ENCODE data around the gene AMER2. TPM values are rescaled to one million over a fixed set of nuclear protein-coding genes. Genes with fewer than 3 reads are reported as not detected.

Gene AMER2
- total and polyA plus RNA-seq, 2 donors from 2014 or later: 0.06 TPM; not detected in 1

GRCh38 chr13:25137788-25138115, 34.3 kb downstream of the AMER2 start:
- no peak overlapping the region for H3K9ac ChIP-seq (ENCODE audit: low read length in 3 of 3)
- H3K36me3 ChIP-seq (ENCODE audit: control insufficient read depth in 2 of 3, insufficient read depth in 3 of 3, low read length in 3 of 3): no peaks in the 10 kb centered on the region
- FAIRE-seq: no peak
- no peak overlapping the region for H3K4me3 ChIP-seq (ENCODE audit: low read length in 3 of 3)
- no peak for DNase-seq
- H3K4me1 ChIP-seq (ENCODE audit: control insufficient read depth in 2 of 3, insufficient read depth in 2 of 3, low read depth in 1 of 3, low read length in 3 of 3): no peaks in the 10 kb centered on the region
- intact Hi-C loops (cut with DNase I): no loop called here
- TF ChIP-seq CTCF (IDR thresholded peaks at IDR 0.05; ENCODE audit: borderline replicate concordance, extremely low read depth, insufficient read depth): no peak
- no peak overlapping the region for H3K27ac ChIP-seq (ENCODE audit: low read depth in 2 of 2, low read length in 2 of 2)
- no peaks in the 10 kb centered on the region for H3K27me3 ChIP-seq (ENCODE audit: control insufficient read depth, insufficient read depth, low read length)
- no peaks in the 10 kb centered on the region for H3K9me3 ChIP-seq (ENCODE audit: control insufficient read depth in 2 of 3, insufficient read depth in 1 of 3, low read length in 3 of 3)

- H3K4me3 ChIP-seq (ENCODE audit: low read length in 3 of 3): no peak overlapping the region
- DNase-seq (no peak), FAIRE-seq (no peak)
- H3K9me3 ChIP-seq (ENCODE audit: control insufficient read depth in 2 of 3, insufficient read depth in 1 of 3, low read length in 3 of 3): no peaks in the 10 kb centered on the region
- TF ChIP-seq CTCF (IDR thresholded peaks at IDR 0.05; ENCODE audit: borderline replicate concordance, extremely low read depth, insufficient read depth): no peak
- no peaks in the 10 kb centered on the region for H3K4me1 ChIP-seq (ENCODE audit: control insufficient read depth in 2 of 3, insufficient read depth in 2 of 3, low read depth in 1 of 3, low read length in 3 of 3)
- no peaks in the 10 kb centered on the region for H3K27me3 ChIP-seq (ENCODE audit: control insufficient read depth, insufficient read depth, low read length)
- no peaks in the 10 kb centered on the region for H3K36me3 ChIP-seq (ENCODE audit: control insufficient read depth in 2 of 3, insufficient read depth in 3 of 3, low read length in 3 of 3)
- intact Hi-C loops (cut with DNase I): no loop called here
- no peak overlapping the region for H3K27ac ChIP-seq (ENCODE audit: low read depth in 2 of 2, low read length in 2 of 2)
- H3K9ac ChIP-seq (ENCODE audit: low read length in 3 of 3): no peak overlapping the region
Observed at GRCh38 chr13:25136880-25137787, 35.0 kb downstream of the AMER2 start.

GRCh38 chr13:25135896-25136295, 36.2 kb downstream of the AMER2 start:
- DNase-seq (no peak), FAIRE-seq (no peak)
- intact Hi-C loops (cut with DNase I): no loop called here

More at GRCh38 chr13:25135896-25136295, 36.2 kb downstream of the AMER2 start:
- Histone ChIP-seq H3K4me1 (ENCODE audit: control insufficient read depth in 2 of 3, insufficient read depth in 2 of 3, low read depth in 1 of 3, low read length in 3 of 3) (no peaks in the 10 kb centered on the region), H3K9ac (ENCODE audit: low read length in 3 of 3) (no peak overlapping the region), H3K27me3 (ENCODE audit: control insufficient read depth, insufficient read depth, low read length) (no peaks in the 10 kb centered on the region), H3K4me3 (ENCODE audit: low read length in 3 of 3) (no peak overlapping the region), H3K9me3 (ENCODE audit: control insufficient read depth in 2 of 3, insufficient read depth in 1 of 3, low read length in 3 of 3) (no peaks in the 10 kb centered on the region), H3K27ac (ENCODE audit: low read depth in 2 of 2, low read length in 2 of 2) (no peak overlapping the region), H3K36me3 (ENCODE audit: control insufficient read depth in 2 of 3, insufficient read depth in 3 of 3, low read length in 3 of 3) (no peaks in the 10 kb centered on the region)
- TF ChIP-seq CTCF (IDR thresholded peaks at IDR 0.05; ENCODE audit: borderline replicate concordance, extremely low read depth, insufficient read depth): no peak
